PC-3 (cell line): ENCODE measurements around the gene GSTM2. TPM values are rescaled to one million over a fixed set of nuclear protein-coding genes. Genes with fewer than 3 reads are reported as not detected.

Source experiments
- ATAC-seq: fragments of 200-7000 bp; cut with Tn5 transposase; 2 replicates; pipeline ENCODE4 v1.9.1; 2020; ENCODE audit warnings: mild to moderate bottlenecking, moderate library complexity
- BruUV-seq: library from RNA; stranded (reverse); fragments of 400-500 nt; replicated peaks from 2 replicates; lab custom pipeline; 2021; lab: Mats Ljungman, UMichigan
- CTCF ChIA-PET: fragments of 300-600 bp; sonication (Branson Sonifier 250); formaldehyde crosslinking; loops from one replicate; lab custom pipeline; 2022; ENCODE audit warnings: antibody characterized with exemption; lab: Charles Lee
- POLR2A ChIA-PET: fragments of 300-600 bp; sonication (Branson Sonifier 250); formaldehyde crosslinking; loops from one replicate; lab custom pipeline; 2022; ENCODE audit warnings: antibody characterized with exemption; ENCODE audit not compliant: unreplicated experiment; lab: Charles Lee
- DNase-seq: peaks from one replicate; pipeline ENCODE4 v3.0.0-alpha.2; 2015
- H2AFZ ChIP-seq: fragments of 300-600 bp; sonication (generic); 2 replicates; pipeline ENCODE4 v1.6.0; 2016; ENCODE audit warnings: antibody characterized with exemption, low read length
- H3F3A ChIP-seq: fragments of 300-600 bp; sonication (generic); one replicate; pipeline ENCODE4 v1.6.0; 2017; ENCODE audit warnings: antibody characterized with exemption, low read length, control low read depth, mild to moderate bottlenecking; ENCODE audit not compliant: unreplicated experiment
- H3K27ac ChIP-seq: fragments of 300-600 bp; sonication (generic); 2 replicates; pipeline ENCODE4 v1.5.1; 2016; ENCODE audit warnings: mild to moderate bottlenecking, low read length
- H3K27me3 ChIP-seq: fragments of 300-600 bp; sonication (generic); 2 replicates; pipeline ENCODE4 v1.6.1; 2016; ENCODE audit warnings: low read length, mixed read lengths
- H3K36me3 ChIP-seq: fragments of 300-600 bp; sonication (generic); 2 replicates; pipeline ENCODE4 v1.6.1; 2016; ENCODE audit warnings: low read depth, mixed run types, low read length, mixed read lengths
- H3K4me1 ChIP-seq: fragments of 300-600 bp; sonication (generic); 2 replicates; pipeline ENCODE4 v1.5.1; 2016; ENCODE audit warnings: low read length; ENCODE audit not compliant: insufficient read depth
- H3K4me2 ChIP-seq: fragments of 300-600 bp; sonication (generic); 2 replicates; pipeline ENCODE4 v1.6.0; 2016; ENCODE audit warnings: low read length
- H3K4me3 ChIP-seq: fragments of 300-600 bp; sonication (generic); 2 replicates; pipeline ENCODE4 v1.5.1; 2016; ENCODE audit warnings: mild to moderate bottlenecking, low read length, mixed read lengths
- H3K79me2 ChIP-seq: fragments of 300-600 bp; sonication (generic); 2 replicates; pipeline ENCODE4 v1.6.1; 2017; ENCODE audit warnings: low read length, mixed read lengths
- H3K9ac ChIP-seq: fragments of 300-600 bp; sonication (generic); 2 replicates; pipeline ENCODE4 v1.6.0; 2016; ENCODE audit warnings: mild to moderate bottlenecking, low read length
- H3K9me2 ChIP-seq: fragments of 300-600 bp; sonication (generic); replicated peaks from 2 replicates; pipeline ENCODE4 v1.6.1; 2016; ENCODE audit warnings: mixed run types, low read length, mixed read lengths
- H3K9me3 ChIP-seq: fragments of 300-600 bp; sonication (generic); 2 replicates; pipeline ENCODE4 v1.6.1; 2016; ENCODE audit warnings: low read length, mixed read lengths
- H4K20me1 ChIP-seq: fragments of 300-600 bp; sonication (generic); 2 replicates; pipeline ENCODE4 v1.6.1; 2016; ENCODE audit warnings: low read length, mixed read lengths
- EZH2 ChIP-seq: fragments of 300-600 bp; sonication (generic); IDR thresholded peaks from one replicate; pipeline ENCODE4 v1.6.1; 2017; ENCODE audit warnings: antibody characterized with exemption, mild to moderate bottlenecking, low read length; ENCODE audit not compliant: unreplicated experiment
- EZH2phosphoT487 ChIP-seq: fragments of 300-600 bp; sonication (generic); IDR thresholded peaks from 2 replicates; pipeline ENCODE4 v1.6.1; 2018; ENCODE audit warnings: mild to moderate bottlenecking, antibody characterized with exemption, low read length, borderline replicate concordance
- intact Hi-C: fragments of 100-400 bp; cut with micrococcal nuclease; formaldehyde crosslinking; loops from 2 replicates; pipeline ENCODE4 v1.9.0; 2023
- total RNA-seq: library from RNA; depleted of rRNA; stranded (reverse); fragments of >200 nt; gene quantifications from 2 replicates; pipeline ENCODE4 v1.2.3, GENCODE V29; 2014
- TF ChIP-seq, protein P1 (sequence below): fragments of 300-600 bp; sonication (generic); conservative IDR thresholded peaks from 2 replicates; pipeline ENCODE4 v1.5.1; 2017; ENCODE audit warnings: antibody characterized with exemption, low read depth, mild to moderate bottlenecking, low read length

The GSTM2 gene
- total RNA-seq, 1 experiment from 2014 or later: 38.6 TPM

DNA sequence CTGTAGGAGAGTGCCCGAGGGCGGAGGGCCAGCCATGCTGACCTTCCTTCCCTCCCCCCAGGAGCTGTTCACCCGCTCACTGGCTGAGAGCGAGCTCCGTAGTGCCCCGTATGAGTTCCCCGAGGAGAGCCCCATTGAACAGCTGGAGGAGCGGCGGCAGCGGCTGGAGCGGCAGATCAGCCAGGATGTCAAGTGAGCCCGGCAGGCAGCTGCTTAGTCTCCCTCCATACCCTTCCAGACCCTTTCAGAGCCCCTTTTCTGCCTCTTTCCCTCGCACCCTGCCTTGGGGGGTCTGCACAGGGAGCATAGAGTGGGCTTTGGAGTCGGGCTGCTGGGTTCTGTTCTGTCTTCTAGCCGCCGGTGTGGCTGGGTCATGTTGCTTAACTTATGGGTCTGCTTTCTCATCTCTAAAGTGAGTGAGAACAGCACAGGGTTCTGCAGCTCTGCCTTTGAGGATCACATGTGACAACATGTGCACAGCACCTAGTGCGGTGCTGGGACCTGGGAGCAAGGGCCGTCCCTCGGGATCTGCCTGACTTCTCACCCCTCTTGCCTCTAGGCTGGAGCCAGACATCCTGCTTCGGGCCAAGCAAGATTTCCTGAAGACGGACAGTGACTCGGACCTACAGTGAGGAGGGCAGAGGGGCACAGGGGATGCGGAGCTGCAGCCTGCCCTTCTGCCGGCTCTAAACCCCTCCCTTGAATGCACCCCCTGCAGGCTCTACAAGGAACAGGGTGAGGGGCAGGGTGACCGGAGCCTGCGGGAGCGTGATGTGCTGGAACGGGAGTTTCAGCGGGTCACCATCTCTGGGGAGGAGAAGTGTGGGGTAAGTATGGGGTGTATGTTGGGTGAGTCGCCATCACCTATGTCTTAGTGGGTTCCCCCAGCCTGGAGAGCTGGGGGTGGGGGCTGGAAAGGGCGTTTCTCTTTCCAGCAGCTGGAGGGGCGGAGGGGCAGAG is 42.0 kb upstream of the GSTM2 start:
- Histone ChIP-seq H3K79me2 (peaks cover 39% of the 10 kb centered on the region), H3K4me1 (peaks cover 9% of the 10 kb centered on the region), H4K20me1 (peaks cover 9% of the 10 kb centered on the region), H3K9me2 (no peaks in the 10 kb centered on the region), H3K9ac (no peak overlapping the region), H3K4me3 (no peak overlapping the region), H3K27ac (no peak overlapping the region), H3K36me3 (peaks cover 23% of the 10 kb centered on the region), H3K4me2 (no peak overlapping the region), H2AFZ (no peak overlapping the region), H3K9me3 (no peaks in the 10 kb centered on the region), H3F3A (no peaks in the 10 kb centered on the region), H3K27me3 (no peaks in the 10 kb centered on the region)
- DNase-seq: no peak
- ChIA-PET CTCF (no interaction called here), POLR2A (no interaction called here)
- BruUV-seq: no TSS peak
- no peak for ATAC-seq
- intact Hi-C loops: no loop called here
- TF ChIP-seq EZH2phosphoT487 (no peak), EZH2 (no peak)
- TF ChIP-seq, protein P1, sequence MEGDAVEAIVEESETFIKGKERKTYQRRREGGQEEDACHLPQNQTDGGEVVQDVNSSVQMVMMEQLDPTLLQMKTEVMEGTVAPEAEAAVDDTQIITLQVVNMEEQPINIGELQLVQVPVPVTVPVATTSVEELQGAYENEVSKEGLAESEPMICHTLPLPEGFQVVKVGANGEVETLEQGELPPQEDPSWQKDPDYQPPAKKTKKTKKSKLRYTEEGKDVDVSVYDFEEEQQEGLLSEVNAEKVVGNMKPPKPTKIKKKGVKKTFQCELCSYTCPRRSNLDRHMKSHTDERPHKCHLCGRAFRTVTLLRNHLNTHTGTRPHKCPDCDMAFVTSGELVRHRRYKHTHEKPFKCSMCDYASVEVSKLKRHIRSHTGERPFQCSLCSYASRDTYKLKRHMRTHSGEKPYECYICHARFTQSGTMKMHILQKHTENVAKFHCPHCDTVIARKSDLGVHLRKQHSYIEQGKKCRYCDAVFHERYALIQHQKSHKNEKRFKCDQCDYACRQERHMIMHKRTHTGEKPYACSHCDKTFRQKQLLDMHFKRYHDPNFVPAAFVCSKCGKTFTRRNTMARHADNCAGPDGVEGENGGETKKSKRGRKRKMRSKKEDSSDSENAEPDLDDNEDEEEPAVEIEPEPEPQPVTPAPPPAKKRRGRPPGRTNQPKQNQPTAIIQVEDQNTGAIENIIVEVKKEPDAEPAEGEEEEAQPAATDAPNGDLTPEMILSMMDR: no peak

DNA sequence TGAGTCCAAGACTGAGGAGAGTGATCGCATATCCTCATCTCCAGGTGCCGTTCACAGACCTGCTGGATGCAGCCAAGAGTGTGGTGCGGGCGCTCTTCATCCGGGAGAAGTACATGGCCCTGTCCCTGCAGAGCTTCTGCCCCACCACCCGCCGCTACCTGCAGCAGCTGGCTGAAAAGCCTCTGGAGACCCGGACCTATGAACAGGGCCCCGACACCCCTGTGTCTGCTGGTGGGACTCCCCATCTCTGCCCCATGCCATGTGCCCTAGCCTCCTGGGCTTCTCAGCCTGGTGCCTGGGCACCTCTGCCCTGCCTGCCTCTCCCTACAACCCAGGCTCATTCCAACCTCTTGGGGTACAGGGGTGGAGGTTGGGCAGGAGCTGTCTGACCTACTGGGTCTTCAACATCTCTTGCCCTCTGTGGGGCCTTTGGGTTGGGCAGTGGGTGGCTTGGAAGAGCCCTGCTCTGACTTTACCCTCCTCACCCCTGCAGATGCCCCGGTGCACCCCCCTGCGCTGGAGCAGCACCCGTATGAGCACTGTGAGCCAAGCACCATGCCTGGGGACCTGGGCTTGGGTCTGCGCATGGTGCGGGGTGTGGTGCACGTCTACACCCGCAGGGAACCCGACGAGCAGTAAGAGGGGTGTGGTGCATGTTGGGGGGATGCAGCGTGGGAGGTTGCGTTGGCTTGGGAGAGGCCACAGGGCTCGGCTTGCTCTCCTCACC is 41.0 kb upstream of the GSTM2 start:
- Histone ChIP-seq H3K9me3 (no peaks in the 10 kb centered on the region), H4K20me1 (peaks cover 5% of the 10 kb centered on the region), H2AFZ (no peak overlapping the region), H3F3A (no peaks in the 10 kb centered on the region), H3K9me2 (no peaks in the 10 kb centered on the region), H3K4me1 (peaks cover 4% of the 10 kb centered on the region), H3K27me3 (no peaks in the 10 kb centered on the region), H3K4me2 (no peak overlapping the region), H3K79me2 (peaks cover 30% of the 10 kb centered on the region), H3K4me3 (no peak overlapping the region), H3K9ac (no peak overlapping the region), H3K27ac (no peak overlapping the region), H3K36me3 (peaks cover 32% of the 10 kb centered on the region)
- BruUV-seq: no TSS peak
- ATAC-seq: no peak
- no peak for DNase-seq
- ChIA-PET CTCF (no interaction called here), POLR2A (no interaction called here)
- intact Hi-C loops: no loop called here
- TF ChIP-seq EZH2phosphoT487 (no peak), EZH2 (no peak)
- TF ChIP-seq, protein P1: no peak
